Endothelial cell (in vitro differentiated cells): ENCODE results near the gene KIAA1586. TPM values are rescaled to one million over a fixed set of nuclear protein-coding genes. Genes with fewer than 3 reads are reported as not detected.

Experiments
- DNase-seq: peaks from one replicate; pipeline ENCODE4 v3.0.0; 2021; ENCODE audit warnings: low spot score
- H3K27ac Mint-ChIP-seq: one replicate; pipeline ENCODE4 v1.8.0; 2021; ENCODE audit warnings: mixed read lengths, inconsistent platforms; ENCODE audit not compliant: unreplicated experiment
- H3K27me3 Mint-ChIP-seq: one replicate; pipeline ENCODE4 v1.8.0; 2021; ENCODE audit warnings: mild to moderate bottlenecking, moderate library complexity, mixed read lengths, inconsistent platforms; ENCODE audit not compliant: unreplicated experiment
- H3K36me3 Mint-ChIP-seq: one replicate; pipeline ENCODE4 v1.8.0; 2021; ENCODE audit warnings: mild to moderate bottlenecking, low read depth, mixed read lengths, inconsistent platforms; ENCODE audit not compliant: unreplicated experiment
- H3K4me1 Mint-ChIP-seq: one replicate; pipeline ENCODE4 v1.8.0; 2021; ENCODE audit warnings: mild to moderate bottlenecking, mixed read lengths, inconsistent platforms; ENCODE audit not compliant: unreplicated experiment
- H3K4me3 Mint-ChIP-seq: one replicate; pipeline ENCODE4 v1.8.0; 2021; ENCODE audit warnings: mild to moderate bottlenecking, mixed read lengths, inconsistent platforms; ENCODE audit not compliant: unreplicated experiment
- H3K9me3 Mint-ChIP-seq: one replicate; pipeline ENCODE4 v1.8.0; 2021; ENCODE audit warnings: mixed read lengths, inconsistent platforms; ENCODE audit not compliant: unreplicated experiment
- total RNA-seq: library from RNA; stranded (reverse); fragmentation: NEBNext Ultra II Directional; extraction: Animal tissue kit (Norgen Biotek cat#: 25700); gene quantifications from one replicate; pipeline ENCODE4 v1.2.1, GENCODE V29; 2021; ENCODE audit not compliant: unreplicated experiment
- TF ChIP-seq, protein P1 (sequence below): fragments of 200-600 bp; sonication (generic); IDR thresholded peaks from one replicate; pipeline ENCODE4 v1.5.0; 2021; ENCODE audit warnings: antibody characterized with exemption; ENCODE audit not compliant: unreplicated experiment

The KIAA1586 gene
- total RNA-seq, 1 donor from 2014 or later: 44.3 TPM

DNA sequence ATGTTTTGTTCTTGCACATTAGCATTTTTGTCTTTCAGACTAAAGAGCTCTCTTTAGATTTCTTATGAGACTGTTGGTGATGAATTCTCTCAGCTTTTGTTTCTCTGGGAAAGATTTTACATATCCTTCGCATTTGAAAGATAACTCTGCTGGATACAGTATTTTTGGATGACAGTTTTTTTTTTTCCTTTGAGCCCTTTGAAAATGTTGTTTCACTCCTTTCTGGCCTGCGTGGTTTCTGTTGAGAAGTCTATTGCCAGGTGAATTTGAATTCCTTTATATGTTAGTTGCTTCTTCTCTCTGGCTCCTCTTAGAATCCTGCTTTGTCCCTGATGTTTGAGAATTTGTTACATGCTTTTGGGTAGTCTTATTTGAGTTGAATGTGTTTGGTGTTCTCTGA is 22.2 kb upstream of the KIAA1586 start:
- peaks cover 2% of the 10 kb centered on the region for H3K27me3 Mint-ChIP-seq
- no peaks in the 10 kb centered on the region for H3K9me3 Mint-ChIP-seq
- TF ChIP-seq, protein P1, sequence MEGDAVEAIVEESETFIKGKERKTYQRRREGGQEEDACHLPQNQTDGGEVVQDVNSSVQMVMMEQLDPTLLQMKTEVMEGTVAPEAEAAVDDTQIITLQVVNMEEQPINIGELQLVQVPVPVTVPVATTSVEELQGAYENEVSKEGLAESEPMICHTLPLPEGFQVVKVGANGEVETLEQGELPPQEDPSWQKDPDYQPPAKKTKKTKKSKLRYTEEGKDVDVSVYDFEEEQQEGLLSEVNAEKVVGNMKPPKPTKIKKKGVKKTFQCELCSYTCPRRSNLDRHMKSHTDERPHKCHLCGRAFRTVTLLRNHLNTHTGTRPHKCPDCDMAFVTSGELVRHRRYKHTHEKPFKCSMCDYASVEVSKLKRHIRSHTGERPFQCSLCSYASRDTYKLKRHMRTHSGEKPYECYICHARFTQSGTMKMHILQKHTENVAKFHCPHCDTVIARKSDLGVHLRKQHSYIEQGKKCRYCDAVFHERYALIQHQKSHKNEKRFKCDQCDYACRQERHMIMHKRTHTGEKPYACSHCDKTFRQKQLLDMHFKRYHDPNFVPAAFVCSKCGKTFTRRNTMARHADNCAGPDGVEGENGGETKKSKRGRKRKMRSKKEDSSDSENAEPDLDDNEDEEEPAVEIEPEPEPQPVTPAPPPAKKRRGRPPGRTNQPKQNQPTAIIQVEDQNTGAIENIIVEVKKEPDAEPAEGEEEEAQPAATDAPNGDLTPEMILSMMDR: no peak
- H3K4me1 Mint-ChIP-seq: no peaks in the 10 kb centered on the region
- no peak overlapping the region for H3K27ac Mint-ChIP-seq
- DNase-seq: no peak
- peaks cover 5% of the 10 kb centered on the region for H3K36me3 Mint-ChIP-seq
- H3K4me3 Mint-ChIP-seq: no peak overlapping the region

DNA sequence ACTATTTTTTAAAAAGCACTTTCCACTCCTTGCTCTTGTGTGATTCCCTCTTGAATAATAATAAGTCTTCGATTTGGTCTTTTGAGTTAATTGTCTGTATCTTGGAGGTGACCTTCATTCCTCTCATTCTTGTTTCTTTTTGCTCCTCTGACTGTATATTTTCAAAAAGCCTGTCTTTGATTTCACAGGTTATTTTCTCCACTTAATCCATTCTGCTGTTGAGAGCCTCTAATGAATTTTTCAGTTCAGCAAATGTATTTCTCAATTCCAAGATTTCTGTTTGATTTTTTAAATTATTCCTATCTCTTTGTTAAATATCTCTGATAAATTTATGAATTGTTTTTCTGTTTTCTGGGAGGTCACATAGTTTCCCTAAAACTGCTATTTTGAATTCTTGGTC is 21.7 kb upstream of the KIAA1586 start:
- H3K27ac Mint-ChIP-seq: no peak overlapping the region
- DNase-seq: no peak
- H3K36me3 Mint-ChIP-seq: peaks cover 5% of the 10 kb centered on the region
- no peaks in the 10 kb centered on the region for H3K9me3 Mint-ChIP-seq
- peaks cover 2% of the 10 kb centered on the region for H3K27me3 Mint-ChIP-seq
- H3K4me3 Mint-ChIP-seq: no peak overlapping the region
- TF ChIP-seq, protein P1: no peak
- no peaks in the 10 kb centered on the region for H3K4me1 Mint-ChIP-seq

DNA sequence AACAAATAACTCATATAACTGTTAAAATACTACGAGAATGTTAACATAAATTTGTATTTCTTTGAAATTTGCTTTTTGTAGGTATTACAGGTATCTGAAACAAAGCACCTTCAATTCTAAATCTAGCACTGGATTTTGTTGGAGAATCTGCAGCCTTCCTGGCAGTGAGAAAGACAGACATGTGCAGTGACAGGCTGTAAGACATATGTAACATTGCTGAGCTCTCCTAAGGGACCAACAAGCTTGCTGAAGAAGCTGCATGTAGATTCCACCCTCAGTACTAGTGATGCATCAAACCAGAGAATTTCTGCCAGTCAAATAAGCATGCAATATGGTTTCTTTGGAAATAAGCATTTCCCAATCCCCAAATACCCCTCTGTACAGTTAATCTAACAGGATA is 20.5 kb upstream of the KIAA1586 start:
- no peak overlapping the region for H3K4me3 Mint-ChIP-seq
- TF ChIP-seq, protein P1: no peak
- H3K4me1 Mint-ChIP-seq: no peaks in the 10 kb centered on the region
- no peak overlapping the region for H3K27ac Mint-ChIP-seq
- H3K9me3 Mint-ChIP-seq: no peaks in the 10 kb centered on the region
- H3K27me3 Mint-ChIP-seq: peaks cover 2% of the 10 kb centered on the region
- no peak for DNase-seq
- peaks cover 5% of the 10 kb centered on the region for H3K36me3 Mint-ChIP-seq

DNA sequence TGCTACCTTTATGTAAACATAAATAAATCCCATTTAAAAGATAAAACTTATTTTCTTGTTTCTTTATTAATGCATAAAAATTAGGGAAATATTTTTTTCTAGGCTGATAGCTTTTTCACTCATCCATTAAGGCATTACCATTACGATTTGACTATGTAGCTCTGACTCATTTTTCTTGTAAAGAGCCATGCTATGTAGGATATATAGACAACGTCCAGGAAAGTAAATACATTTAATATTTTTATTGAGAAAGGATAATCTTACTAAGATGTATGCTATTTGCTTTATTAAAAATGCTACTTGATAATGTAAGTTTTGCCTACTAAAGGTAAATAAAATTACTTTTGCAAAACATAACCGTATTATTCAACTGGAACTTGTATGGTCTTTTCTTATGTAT is 19.2 kb upstream of the KIAA1586 start:
- H3K9me3 Mint-ChIP-seq: no peaks in the 10 kb centered on the region
- H3K27me3 Mint-ChIP-seq: peaks cover 2% of the 10 kb centered on the region
- no peak overlapping the region for H3K4me3 Mint-ChIP-seq
- TF ChIP-seq, protein P1: no peak
- peaks cover 4% of the 10 kb centered on the region for H3K4me1 Mint-ChIP-seq
- H3K27ac Mint-ChIP-seq: no peak overlapping the region
- H3K36me3 Mint-ChIP-seq: peaks cover 5% of the 10 kb centered on the region
- DNase-seq: no peak

DNA sequence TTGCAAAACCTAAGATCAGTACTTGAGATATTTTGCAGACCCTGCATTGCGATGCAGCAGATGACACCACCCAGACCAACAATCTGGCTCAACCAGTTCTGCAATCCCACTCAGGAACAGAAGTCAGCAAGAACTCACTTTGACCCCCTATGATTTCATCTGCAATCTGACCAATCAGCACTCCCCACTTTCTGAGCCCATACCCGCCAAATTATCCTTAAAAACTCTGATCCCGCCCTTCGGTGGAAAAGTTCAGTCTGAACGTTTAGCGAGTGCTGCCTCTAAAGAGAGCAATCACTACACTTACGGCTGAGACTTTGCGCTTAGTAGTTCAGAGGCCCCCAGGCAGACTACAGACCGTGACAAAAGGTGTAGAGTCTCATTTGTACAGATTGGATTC is 17.3 kb upstream of the KIAA1586 start:
- TF ChIP-seq, protein P1: no peak
- no peak overlapping the region for H3K27ac Mint-ChIP-seq
- H3K36me3 Mint-ChIP-seq: peaks cover 5% of the 10 kb centered on the region
- no peaks in the 10 kb centered on the region for H3K9me3 Mint-ChIP-seq
- no peak overlapping the region for H3K4me3 Mint-ChIP-seq
- no peak for DNase-seq
- H3K4me1 Mint-ChIP-seq: peaks cover 4% of the 10 kb centered on the region
- H3K27me3 Mint-ChIP-seq: peaks cover 2% of the 10 kb centered on the region
